ENCODE data around the gene FAM168B. TPM values are rescaled to one million over a fixed set of nuclear protein-coding genes. Genes with fewer than 3 reads are reported as not detected.

FAM168B gene
- total and polyA plus RNA-seq, 10 of the 15 experiments (the other 5 are each of a cell fraction or from before 2014, with no cell fraction given) = 3.5 to 77.3 (median 45.9) TPM

DNA sequence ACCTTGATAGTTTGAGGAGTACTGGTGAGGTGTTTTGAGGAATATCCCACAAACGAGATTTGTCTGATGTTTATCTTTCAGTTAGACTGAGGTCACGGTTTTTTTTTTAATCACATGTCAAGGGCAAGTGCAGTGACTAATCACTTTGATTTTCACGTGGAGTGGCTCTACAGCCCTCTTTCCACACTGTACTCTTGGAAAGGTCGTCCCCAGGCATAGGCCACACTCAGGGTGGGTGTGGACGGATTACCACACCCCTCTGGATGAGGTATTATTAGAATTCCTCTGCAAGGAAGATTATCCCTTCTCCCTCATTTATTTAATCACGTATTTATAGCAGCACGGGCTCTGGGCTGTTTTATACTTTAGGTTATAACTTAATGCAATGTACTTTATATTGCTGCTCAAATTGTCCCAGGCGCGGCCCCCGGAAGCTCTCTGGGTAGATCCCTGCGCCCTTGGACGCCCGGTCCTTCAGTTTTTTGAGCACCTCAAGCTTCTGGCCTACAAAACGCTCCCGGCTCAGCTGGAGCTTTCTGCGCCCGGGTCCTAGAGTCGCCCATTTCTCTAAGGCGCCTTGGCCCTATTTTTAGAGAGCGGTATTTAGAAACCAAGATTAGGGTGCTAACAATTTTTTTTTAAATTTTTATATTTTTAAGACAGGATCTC is 11.4 kb upstream of the FAM168B start (continued):
- TF ChIP-seq, protein P1, sequence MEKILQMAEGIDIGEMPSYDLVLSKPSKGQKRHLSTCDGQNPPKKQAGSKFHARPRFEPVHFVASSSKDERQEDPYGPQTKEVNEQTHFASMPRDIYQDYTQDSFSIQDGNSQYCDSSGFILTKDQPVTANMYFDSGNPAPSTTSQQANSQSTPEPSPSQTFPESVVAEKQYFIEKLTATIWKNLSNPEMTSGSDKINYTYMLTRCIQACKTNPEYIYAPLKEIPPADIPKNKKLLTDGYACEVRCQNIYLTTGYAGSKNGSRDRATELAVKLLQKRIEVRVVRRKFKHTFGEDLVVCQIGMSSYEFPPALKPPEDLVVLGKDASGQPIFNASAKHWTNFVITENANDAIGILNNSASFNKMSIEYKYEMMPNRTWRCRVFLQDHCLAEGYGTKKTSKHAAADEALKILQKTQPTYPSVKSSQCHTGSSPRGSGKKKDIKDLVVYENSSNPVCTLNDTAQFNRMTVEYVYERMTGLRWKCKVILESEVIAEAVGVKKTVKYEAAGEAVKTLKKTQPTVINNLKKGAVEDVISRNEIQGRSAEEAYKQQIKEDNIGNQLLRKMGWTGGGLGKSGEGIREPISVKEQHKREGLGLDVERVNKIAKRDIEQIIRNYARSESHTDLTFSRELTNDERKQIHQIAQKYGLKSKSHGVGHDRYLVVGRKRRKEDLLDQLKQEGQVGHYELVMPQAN (conservative IDR thresholded peaks at IDR 0.05) = 0 out of 2 replicates have a peak, but pooled peaks have one; percentile 33
- no peak for TF ChIP-seq NFYB (IDR thresholded peaks at IDR 0.05; ENCODE audit: insufficient read depth, low read depth, low read length)
- TF ChIP-seq ZNF687 (IDR thresholded peaks at IDR 0.05) = peak; percentile 20; the same call in 1 of the 2 replicates
- TF ChIP-seq, protein P2, sequence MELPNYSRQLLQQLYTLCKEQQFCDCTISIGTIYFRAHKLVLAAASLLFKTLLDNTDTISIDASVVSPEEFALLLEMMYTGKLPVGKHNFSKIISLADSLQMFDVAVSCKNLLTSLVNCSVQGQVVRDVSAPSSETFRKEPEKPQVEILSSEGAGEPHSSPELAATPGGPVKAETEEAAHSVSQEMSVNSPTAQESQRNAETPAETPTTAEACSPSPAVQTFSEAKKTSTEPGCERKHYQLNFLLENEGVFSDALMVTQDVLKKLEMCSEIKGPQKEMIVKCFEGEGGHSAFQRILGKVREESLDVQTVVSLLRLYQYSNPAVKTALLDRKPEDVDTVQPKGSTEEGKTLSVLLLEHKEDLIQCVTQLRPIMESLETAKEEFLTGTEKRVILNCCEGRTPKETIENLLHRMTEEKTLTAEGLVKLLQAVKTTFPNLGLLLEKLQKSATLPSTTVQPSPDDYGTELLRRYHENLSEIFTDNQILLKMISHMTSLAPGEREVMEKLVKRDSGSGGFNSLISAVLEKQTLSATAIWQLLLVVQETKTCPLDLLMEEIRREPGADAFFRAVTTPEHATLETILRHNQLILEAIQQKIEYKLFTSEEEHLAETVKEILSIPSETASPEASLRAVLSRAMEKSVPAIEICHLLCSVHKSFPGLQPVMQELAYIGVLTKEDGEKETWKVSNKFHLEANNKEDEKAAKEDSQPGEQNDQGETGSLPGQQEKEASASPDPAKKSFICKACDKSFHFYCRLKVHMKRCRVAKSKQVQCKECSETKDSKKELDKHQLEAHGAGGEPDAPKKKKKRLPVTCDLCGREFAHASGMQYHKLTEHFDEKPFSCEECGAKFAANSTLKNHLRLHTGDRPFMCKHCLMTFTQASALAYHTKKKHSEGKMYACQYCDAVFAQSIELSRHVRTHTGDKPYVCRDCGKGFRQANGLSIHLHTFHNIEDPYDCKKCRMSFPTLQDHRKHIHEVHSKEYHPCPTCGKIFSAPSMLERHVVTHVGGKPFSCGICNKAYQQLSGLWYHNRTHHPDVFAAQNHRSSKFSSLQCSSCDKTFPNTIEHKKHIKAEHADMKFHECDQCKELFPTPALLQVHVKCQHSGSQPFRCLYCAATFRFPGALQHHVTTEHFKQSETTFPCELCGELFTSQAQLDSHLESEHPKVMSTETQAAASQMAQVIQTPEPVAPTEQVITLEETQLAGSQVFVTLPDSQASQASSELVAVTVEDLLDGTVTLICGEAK (IDR thresholded peaks at IDR 0.05; ENCODE audit: borderline replicate concordance) = peak; percentile 71; the same call in 1 of the 2 replicates
- TF ChIP-seq ZNF622 (IDR thresholded peaks at IDR 0.05) = no peak
- peak in 1 of 2 experiments; percentile 65; a peak in 2 of 3 replicates for TF ChIP-seq EGR1 (IDR thresholded peaks at IDR 0.05; ENCODE audit: borderline replicate concordance in 1 of 2, low read depth in 2 of 2, low read length in 2 of 2)
- peak; percentile 83 for TF ChIP-seq E4F1 (IDR thresholded peaks at IDR 0.05; ENCODE audit: borderline replicate concordance, partially characterized antibody)
- TF ChIP-seq, protein P3, sequence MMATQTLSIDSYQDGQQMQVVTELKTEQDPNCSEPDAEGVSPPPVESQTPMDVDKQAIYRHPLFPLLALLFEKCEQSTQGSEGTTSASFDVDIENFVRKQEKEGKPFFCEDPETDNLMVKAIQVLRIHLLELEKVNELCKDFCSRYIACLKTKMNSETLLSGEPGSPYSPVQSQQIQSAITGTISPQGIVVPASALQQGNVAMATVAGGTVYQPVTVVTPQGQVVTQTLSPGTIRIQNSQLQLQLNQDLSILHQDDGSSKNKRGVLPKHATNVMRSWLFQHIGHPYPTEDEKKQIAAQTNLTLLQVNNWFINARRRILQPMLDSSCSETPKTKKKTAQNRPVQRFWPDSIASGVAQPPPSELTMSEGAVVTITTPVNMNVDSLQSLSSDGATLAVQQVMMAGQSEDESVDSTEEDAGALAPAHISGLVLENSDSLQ (IDR thresholded peaks at IDR 0.05) = no peak
- TF ChIP-seq TAF1 (IDR thresholded peaks at IDR 0.05; ENCODE audit: borderline replicate concordance, low read depth, low read length) = no peak
- no peak for TF ChIP-seq NFYA (IDR thresholded peaks at IDR 0.05; ENCODE audit: borderline replicate concordance, low read depth, low read length)
- TF ChIP-seq ZNF274 (IDR thresholded peaks at IDR 0.05; ENCODE audit: insufficient read depth, insufficient read length) = no peak
- TF ChIP-seq POU2F2 (IDR thresholded peaks at IDR 0.05; ENCODE audit: borderline replicate concordance, low read depth, low read length) = no peak
